Ovary (tissue), 9 donors: ENCODE measurements around the gene HEXIM1. TPM values are rescaled to one million over a fixed set of nuclear protein-coding genes. Genes with fewer than 3 reads are reported as not detected.

Experiments used
- DNase-seq, 5 donors: peaks; one replicate each; pipeline ENCODE4 v3.0.0-alpha.2; 2019 to 2020
- H3K27ac ChIP-seq, 2 donors: fragments of 200-600 bp; one replicate each; pipeline versions ENCODE4 v1.5.1 to v1.8.0; 2019 to 2022
- H3K27me3 ChIP-seq: fragments of 200-600 bp; one replicate; pipeline ENCODE4 v1.8.0; 2022
- H3K36me3 ChIP-seq: fragments of 200-600 bp; sonication (generic); one replicate; pipeline ENCODE4 v1.5.1; 2019
- H3K4me1 ChIP-seq: one replicate; pipeline ENCODE4 v1.8.1; 2013; ENCODE audit warnings: mild to moderate bottlenecking, moderate library complexity; ENCODE audit not compliant: insufficient read depth
- H3K4me3 ChIP-seq: fragments of 200-600 bp; sonication (generic); one replicate; pipeline ENCODE4 v1.5.1; 2017
- H3K9me3 ChIP-seq, 2 donors: fragments of 200-600 bp in 1 of 2; sonication (generic) in 1 of 2; one replicate each; pipeline versions ENCODE4 v1.5.1 to v1.8.1; 2013 to 2019; ENCODE audit warnings: mild to moderate bottlenecking in 1 of 2, moderate library complexity in 1 of 2
- CTCF ChIP-seq, 3 donors: fragments of 450-650 bp in 2 of 3; fragments of 200-600 bp in 1 of 3; IDR thresholded peaks; one replicate each; pipeline versions ENCODE4 v1.5.1 to v1.8.0; 2016 to 2022; ENCODE audit warnings: antibody characterized with exemption in 3 of 3, mild to moderate bottlenecking in 1 of 3
- EP300 ChIP-seq: sonication (generic); formaldehyde crosslinking; IDR thresholded peaks from one replicate; pipeline ENCODE4 v1.6.1; 2017; ENCODE audit warnings: antibody characterized with exemption
- POLR2A ChIP-seq: fragments of 450-650 bp; IDR thresholded peaks from one replicate; pipeline ENCODE4 v1.6.1; 2017; ENCODE audit warnings: antibody characterized with exemption, mild to moderate bottlenecking, moderate library complexity
- WGBS, 3 donors: extraction: QIAGEN DNeasy Blood & Tissue Kit in 1 of 3; methylation state at CpG; one replicate each; pipeline versions ENCODE4 v1.1.5 to v1.1.7; 2013 to 2017; 5-methylcytosine and 5-hydroxymethylcytosine counted together
- intact Hi-C, 4 donors: fragments of 100-400 bp; cut with DNase I; formaldehyde crosslinking; loops; one replicate each; pipeline versions ENCODE4 v1.11.0 to v1.15.1; 2022 to 2023
- polyA plus RNA-seq, 2 donors: library from polyadenylated mRNA; stranded (reverse); fragments of 200-250 nt in 1 of 2; fragments of 350-450 nt in 1 of 2; fragmentation: Illumina TruSeq in 1 of 2; extraction: RNeasy Lipid Tissue Mini Kit (QIAGEN cat#74804) in 1 of 2; gene quantifications; one replicate each; pipeline ENCODE4 v1.2.3, GENCODE V29; 2013 to 2014
- total RNA-seq, 7 donors: library from RNA; depleted of rRNA in 2 of 7; stranded (reverse); fragments of >200 nt in 2 of 7; fragmentation: NEBNext Ultra II Directional in 3 of 7; extraction: Animal tissue kit (Norgen Biotek cat#: 25700) in 3 of 7; gene quantifications; one replicate each; pipeline versions ENCODE4 v1.1.0 to v1.2.4, GENCODE V29; 2016 to 2023
- donor health status: DM: no; HTN: no; CAD: no; lungs with moderate emphysema.
- donor health status: DM: no; HTN: no; CAD: no.
- donor health status: Bipolar disorder and iron deficiency.
- donor health status: DM: yes; HTN: yes; CAD: no.
- donor health status: DM: no; HTN: no; CAD: no.
- donor health status: DM: yes; HTN: yes; CAD: no.

HEXIM1 gene
- total and polyA plus RNA-seq, 9 donors = 14.4 to 37.8 (median 26.9) TPM

- peak in 2 of 5 donors; percentile 22 to 44 for DNase-seq
- Histone ChIP-seq H3K27me3 (no peaks in the 10 kb centered on the region), H3K4me3 (peak overlapping the region; percentile 76), H3K4me1 (peaks cover 2% of the 10 kb centered on the region), H3K27ac (peak overlapping the region; percentile 65 to 81), H3K9me3 (no peaks in the 10 kb centered on the region), H3K36me3 (no peaks in the 10 kb centered on the region)
- TF ChIP-seq CTCF (IDR thresholded peaks at IDR 0.05) (no peak), EP300 (no peak), POLR2A (no peak)
- 54 to 59% (median 56%) methylated on average over 21 of the region's 21 CpGs for WGBS, 3 donors
- intact Hi-C loops = loop anchor here (1.0 to 10.0 kb wide), 5 partner anchors 25 to 179 kb away; partner anchors contain the start of genes HEXIM2 (in 1 of the 4) and MAP3K14 (in 1 of the 4)
Observed at GRCh38 chr17:45135978-45136791, 12.1 kb upstream of the HEXIM1 start.

DNA sequence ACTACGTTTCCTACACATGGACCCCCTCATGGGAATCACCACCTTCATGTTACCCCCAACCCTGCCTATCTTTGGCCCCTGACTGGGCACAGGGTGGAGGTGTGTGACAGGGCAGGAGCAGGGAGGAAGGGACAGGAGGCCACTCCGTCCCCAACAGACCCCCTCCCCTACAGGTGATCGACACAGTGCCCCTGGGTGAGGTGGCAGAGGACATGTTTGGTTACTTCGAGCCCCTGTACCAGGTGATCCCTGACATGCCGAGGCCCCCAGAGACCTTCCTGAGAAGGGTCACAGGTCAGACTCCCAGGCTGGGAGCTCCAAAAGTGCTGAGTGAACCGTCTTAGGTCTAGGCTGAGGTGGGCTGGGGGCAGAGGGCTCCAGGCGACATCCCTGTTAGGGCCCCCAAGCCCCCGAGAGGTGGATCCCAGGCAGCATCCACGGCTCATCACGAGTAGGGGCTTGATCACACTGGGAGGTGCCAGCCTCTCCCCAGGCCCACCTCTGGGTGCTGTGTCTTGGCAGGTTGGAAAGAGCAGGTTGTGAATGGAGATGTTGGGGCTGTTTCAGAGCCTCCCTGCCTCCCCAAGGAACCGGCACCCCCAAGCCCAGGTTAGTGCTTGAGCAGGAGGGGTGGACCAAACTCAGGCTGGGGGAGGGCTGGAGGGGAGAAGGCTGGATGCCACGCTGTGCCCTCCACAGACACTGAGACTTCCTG is 11.3 kb upstream of the HEXIM1 start:
- DNase-seq = peak in 3 of 5 donors; percentile 15 to 44 (median 34)
- Histone ChIP-seq H3K4me1 (no peaks in the 10 kb centered on the region), H3K4me3 (no peak overlapping the region), H3K9me3 (no peaks in the 10 kb centered on the region), H3K27me3 (no peaks in the 10 kb centered on the region), H3K36me3 (no peaks in the 10 kb centered on the region), H3K27ac (no peak overlapping the region)
- 80 to 88% (median 82%) methylated on average over 12 of the region's 12 CpGs for WGBS, 3 donors
- intact Hi-C loops = loop anchor here in 3 of 4 donors (2.0 to 10.0 kb wide), 3 partner anchors 60 to 178 kb away; partner anchors contain the start of gene MAP3K14 (in 1 of the 3)
- TF ChIP-seq POLR2A (no peak), CTCF (IDR thresholded peaks at IDR 0.05) (no peak), EP300 (no peak)

GRCh38 chr17:45137561-45138305 is 10.5 kb upstream of the HEXIM1 start:
- 78 to 87% (median 82%) methylated on average over 10 to 11 of the region's 11 CpGs for WGBS, 3 donors
- Histone ChIP-seq H3K9me3 (no peaks in the 10 kb centered on the region), H3K27ac (no peak overlapping the region), H3K4me3 (no peak overlapping the region), H3K27me3 (no peaks in the 10 kb centered on the region), H3K4me1 (no peaks in the 10 kb centered on the region), H3K36me3 (no peaks in the 10 kb centered on the region)
- intact Hi-C loops = loop anchor here in 3 of 4 donors (2.0 to 10.0 kb wide), 3 partner anchors 60 to 177 kb away; partner anchors contain the start of gene MAP3K14 (in 1 of the 3)
- peak in 2 of 5 donors; percentile 31 to 41 for DNase-seq
- TF ChIP-seq POLR2A = no peak
- no peak for TF ChIP-seq EP300
- no peak for TF ChIP-seq CTCF (IDR thresholded peaks at IDR 0.05)
